Ishikawa (cell line): ENCODE results near the gene MTARC1.

Experiments
- CEBPB ChIP-seq: IDR thresholded peaks from 2 replicates; pipeline ENCODE4 v1.6.1; 2012
- CREB1 ChIP-seq: IDR thresholded peaks from 2 replicates; pipeline ENCODE4 v1.6.1; 2012; ENCODE audit warnings: low read depth
- EGR1 ChIP-seq: IDR thresholded peaks from 2 replicates; pipeline ENCODE4 v1.6.1; 2012
- EP300 ChIP-seq: IDR thresholded peaks from 2 replicates; pipeline ENCODE4 v1.6.1; 2012; ENCODE audit warnings: borderline replicate concordance
- FOXM1 ChIP-seq: IDR thresholded peaks from 2 replicates; pipeline ENCODE4 v1.6.1; 2012; ENCODE audit warnings: low read depth, borderline replicate concordance
- MAX ChIP-seq: IDR thresholded peaks from 2 replicates; pipeline ENCODE4 v1.6.1; 2012
- NFIC ChIP-seq: IDR thresholded peaks from 2 replicates; pipeline ENCODE4 v1.6.1; 2012
- RAD21 ChIP-seq: IDR thresholded peaks from 2 replicates; pipeline ENCODE4 v1.6.1; 2012; ENCODE audit warnings: low read depth
- REST ChIP-seq: IDR thresholded peaks from 2 replicates; pipeline ENCODE4 v1.6.1; 2012; ENCODE audit warnings: low read depth, mild to moderate bottlenecking
- TAF1 ChIP-seq: IDR thresholded peaks from 2 replicates; pipeline ENCODE4 v1.6.1; 2012; ENCODE audit warnings: low read depth, mild to moderate bottlenecking
- TCF12 ChIP-seq: IDR thresholded peaks from 2 replicates; pipeline ENCODE4 v1.6.1; 2012; ENCODE audit warnings: low read depth
- TEAD4 ChIP-seq: IDR thresholded peaks from 2 replicates; pipeline ENCODE4 v1.6.1; 2012
- USF1 ChIP-seq: IDR thresholded peaks from 2 replicates; pipeline ENCODE4 v1.6.1; 2012
- YY1 ChIP-seq: IDR thresholded peaks from 2 replicates; pipeline ENCODE4 v1.6.1; 2012; ENCODE audit warnings: low read depth
- ZBTB7A ChIP-seq: IDR thresholded peaks from 2 replicates; pipeline ENCODE4 v1.6.1; 2012; ENCODE audit warnings: low read depth

Gene MTARC1

GRCh38 chr1:220767312-220768125 is 19.2 kb upstream of the MTARC1 start:
- TF ChIP-seq TAF1 (no peak), YY1 (no peak), ZBTB7A (no peak), TEAD4 (no peak), EP300 (no peak), CEBPB (no peak), NFIC (no peak), FOXM1 (no peak), CREB1 (no peak), EGR1 (no peak)

- TF ChIP-seq EGR1, result no peak
- TF ChIP-seq CREB1, result no peak
- TF ChIP-seq TCF12, result no peak
Observed at GRCh38 chr1:220768126-220768601, 18.5 kb upstream of the MTARC1 start.

GRCh38 chr1:220769205-220769604 is 17.5 kb upstream of the MTARC1 start:
- TF ChIP-seq FOXM1 (no peak), MAX (no peak), TCF12 (no peak), CEBPB (no peak), EP300 (no peak), TAF1 (no peak), TEAD4 (no peak), USF1 (no peak)

GRCh38 chr1:220770245-220770913 is 16.3 kb upstream of the MTARC1 start:
- no peak for TF ChIP-seq CREB1
- no peak for TF ChIP-seq TEAD4
- TF ChIP-seq USF1, result no peak
- TF ChIP-seq TCF12, result no peak
- TF ChIP-seq TAF1, result no peak
- TF ChIP-seq YY1, result no peak
- TF ChIP-seq EP300, result no peak

- TF ChIP-seq TAF1 (no peak), NFIC (no peak), USF1 (no peak), CREB1 (no peak), RAD21 (no peak), EP300 (no peak)
Observed at GRCh38 chr1:220772846-220773245, 13.9 kb upstream of the MTARC1 start.

- TF ChIP-seq TAF1 (no peak), EP300 (no peak), CEBPB (no peak), EGR1 (no peak), TCF12 (no peak), USF1 (no peak), YY1 (no peak), ZBTB7A (no peak), TEAD4 (no peak), REST (no peak), MAX (no peak), FOXM1 (no peak), RAD21 (no peak)
Observed at GRCh38 chr1:220775240-220775853, 11.4 kb upstream of the MTARC1 start.

- TF ChIP-seq RAD21, result no peak
- no peak for TF ChIP-seq YY1
- no peak for TF ChIP-seq FOXM1
- no peak for TF ChIP-seq MAX
- no peak for TF ChIP-seq CEBPB
- TF ChIP-seq CREB1, result no peak
- no peak for TF ChIP-seq EP300
Observed at GRCh38 chr1:220776254-220776653, 10.5 kb upstream of the MTARC1 start.
